HG03060 (cell line): ENCODE measurements around the gene UNKL.

Experiments
- ATAC-seq: cut with Tn5 transposase; IDR thresholded peaks from one replicate; pipeline ENCODE4 v1.9.1; 2021; ENCODE audit warnings: low read depth, moderate number of reproducible peaks; ENCODE audit not compliant: unreplicated experiment

UNKL gene

GRCh38 chr16:1357906-1358566, 56.5 kb downstream of the UNKL start:
- no peak for ATAC-seq

- no peak for ATAC-seq
These were observed 58.2 kb downstream of the UNKL start for GRCh38 chr16:1356061-1356900.

GRCh38 chr16:1355591-1355990, 58.9 kb downstream of the UNKL start:
- ATAC-seq = no peak

GRCh38 chr16:1354815-1355540, 59.5 kb downstream of the UNKL start:
- ATAC-seq = no peak

- ATAC-seq = no peak
These were observed 62.7 kb downstream of the UNKL start, which contains the start of the genes GNPTG and TSR3 for GRCh38 chr16:1351582-1352362. Gene GNPTG (plus strand): TSS chr16:1351931. CDS start chr16:1351966, 35 bp downstream. Gene TSR3 (minus strand): TSS chr16:1351878. CDS start chr16:1351804, 74 bp downstream.

- no peak for ATAC-seq
These were observed 63.3 kb downstream of the UNKL start for GRCh38 chr16:1351215-1351581.

- ATAC-seq = no peak
These were observed 63.8 kb downstream of the UNKL start for GRCh38 chr16:1350691-1351090.

GRCh38 chr16:1349951-1350350, 64.6 kb downstream of the UNKL start:
- ATAC-seq = no peak

GRCh38 chr16:1349351-1349750, 65.2 kb downstream of the UNKL start:
- no peak for ATAC-seq

GRCh38 chr16:1348926-1349325, 65.6 kb downstream of the UNKL start:
- ATAC-seq = no peak

- ATAC-seq = no peak
These were observed 66.1 kb downstream of the UNKL start for GRCh38 chr16:1348441-1348840.

- ATAC-seq = no peak
These were observed 66.5 kb downstream of the UNKL start for GRCh38 chr16:1347962-1348361.

- no peak for ATAC-seq
These were observed 67.1 kb downstream of the UNKL start for GRCh38 chr16:1347286-1347855.

GRCh38 chr16:1346422-1347285, 67.8 kb downstream of the UNKL start:
- ATAC-seq = no peak

- ATAC-seq = no peak
These were observed 68.7 kb downstream of the UNKL start for GRCh38 chr16:1345651-1346421.

GRCh38 chr16:1345087-1345486, 69.4 kb downstream of the UNKL start:
- no peak for ATAC-seq

- no peak for ATAC-seq
These were observed 70.0 kb downstream of the UNKL start for GRCh38 chr16:1344499-1344898.

GRCh38 chr16:1343428-1344242, 70.9 kb downstream of the UNKL start:
- no peak for ATAC-seq
